ENCODE data around the gene CFB. TPM values are rescaled to one million over a fixed set of nuclear protein-coding genes. Genes with fewer than 3 reads are reported as not detected.
A peak's percentile ranks its signal among the peaks of the same experiment; 100 is the strongest.

CFB gene
- total RNA-seq, 4 donors from 2014 or later: 3.7 to 6.8 (median 5.1) TPM

- no peaks in the 10 kb centered on the region for H3K27me3 ChIP-seq
- peaks cover 21% of the 10 kb centered on the region for H3K4me1 ChIP-seq
- H3K27ac ChIP-seq: no peak overlapping the region
- H3K9me3 ChIP-seq: no peaks in the 10 kb centered on the region
- DNase-seq (ENCODE audit: low spot score in 2 of 2): no peak
- 86% methylated on average over 4 of the region's 4 CpGs for WGBS
- peaks cover 24% of the 10 kb centered on the region for H3K36me3 ChIP-seq
- H3K4me3 ChIP-seq: no peak overlapping the region
- TF ChIP-seq EP300 (IDR thresholded peaks at IDR 0.05): no peak
- no peak for TF ChIP-seq POLR2A (IDR thresholded peaks at IDR 0.05)
- TF ChIP-seq POLR2AphosphoS5 (IDR thresholded peaks at IDR 0.05): no peak
- no peak for TF ChIP-seq CTCF (IDR thresholded peaks at IDR 0.05)
These were observed 2.0 kb downstream of the CFB start for GRCh38 chr6:31947864-31948263.

DNA sequence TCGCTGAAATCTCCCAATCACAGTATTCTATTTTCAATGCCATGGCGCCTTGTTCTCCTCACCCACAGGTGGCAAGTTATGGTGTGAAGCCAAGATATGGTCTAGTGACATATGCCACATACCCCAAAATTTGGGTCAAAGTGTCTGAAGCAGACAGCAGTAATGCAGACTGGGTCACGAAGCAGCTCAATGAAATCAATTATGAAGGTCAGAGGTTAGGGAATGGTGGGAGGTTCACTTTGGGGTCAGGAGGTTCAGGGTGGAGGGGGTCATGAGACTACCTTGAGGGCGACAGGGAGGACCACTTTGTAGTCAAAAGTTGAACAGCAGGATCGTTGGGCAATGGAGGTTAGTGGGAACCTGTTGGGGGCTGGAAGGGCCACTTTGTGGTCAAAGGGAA lies 2.4 kb downstream of the CFB start:
- Histone ChIP-seq H3K4me3 (no peak overlapping the region), H3K9me3 (no peaks in the 10 kb centered on the region), H3K4me1 (peaks cover 21% of the 10 kb centered on the region), H3K27ac (no peak overlapping the region), H3K27me3 (no peaks in the 10 kb centered on the region), H3K36me3 (peaks cover 28% of the 10 kb centered on the region)
- WGBS: 75% methylated on average over 5 of the region's 5 CpGs
- DNase-seq (ENCODE audit: low spot score in 2 of 2): no peak
- TF ChIP-seq CTCF (IDR thresholded peaks at IDR 0.05) (no peak), POLR2A (IDR thresholded peaks at IDR 0.05) (no peak), EP300 (IDR thresholded peaks at IDR 0.05) (no peak), POLR2AphosphoS5 (IDR thresholded peaks at IDR 0.05) (no peak)

DNA sequence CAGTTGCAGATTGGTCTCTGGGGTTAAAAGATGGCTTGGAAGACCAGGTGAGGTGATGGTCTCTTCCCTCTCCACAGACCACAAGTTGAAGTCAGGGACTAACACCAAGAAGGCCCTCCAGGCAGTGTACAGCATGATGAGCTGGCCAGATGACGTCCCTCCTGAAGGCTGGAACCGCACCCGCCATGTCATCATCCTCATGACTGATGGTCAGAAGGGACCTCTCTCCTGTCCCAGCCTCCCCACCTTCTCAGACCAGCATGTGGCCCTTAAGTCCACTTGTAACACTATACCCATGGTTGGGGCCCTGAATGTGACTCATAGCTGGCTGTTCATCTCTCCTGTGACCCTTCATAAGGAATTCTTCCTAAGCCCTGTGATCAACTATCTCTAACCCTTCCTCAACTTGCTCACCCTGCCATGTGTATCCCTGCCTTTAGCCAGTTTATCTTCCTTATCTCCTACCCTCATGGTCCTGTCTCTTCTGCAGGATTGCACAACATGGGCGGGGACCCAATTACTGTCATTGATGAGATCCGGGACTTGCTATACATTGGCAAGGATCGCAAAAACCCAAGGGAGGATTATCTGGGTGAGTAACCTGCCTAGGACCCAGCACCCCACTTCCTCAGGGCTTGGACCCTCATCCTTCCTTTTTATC lies 3.0 kb downstream of the CFB start:
- no peaks in the 10 kb centered on the region for H3K9me3 ChIP-seq
- 69% methylated on average over 6 of the region's 6 CpGs for WGBS
- TF ChIP-seq EP300 (IDR thresholded peaks at IDR 0.05): no peak
- no peak for TF ChIP-seq POLR2A (IDR thresholded peaks at IDR 0.05)
- TF ChIP-seq CTCF (IDR thresholded peaks at IDR 0.05): no peak
- no peak for TF ChIP-seq POLR2AphosphoS5 (IDR thresholded peaks at IDR 0.05)

DNA sequence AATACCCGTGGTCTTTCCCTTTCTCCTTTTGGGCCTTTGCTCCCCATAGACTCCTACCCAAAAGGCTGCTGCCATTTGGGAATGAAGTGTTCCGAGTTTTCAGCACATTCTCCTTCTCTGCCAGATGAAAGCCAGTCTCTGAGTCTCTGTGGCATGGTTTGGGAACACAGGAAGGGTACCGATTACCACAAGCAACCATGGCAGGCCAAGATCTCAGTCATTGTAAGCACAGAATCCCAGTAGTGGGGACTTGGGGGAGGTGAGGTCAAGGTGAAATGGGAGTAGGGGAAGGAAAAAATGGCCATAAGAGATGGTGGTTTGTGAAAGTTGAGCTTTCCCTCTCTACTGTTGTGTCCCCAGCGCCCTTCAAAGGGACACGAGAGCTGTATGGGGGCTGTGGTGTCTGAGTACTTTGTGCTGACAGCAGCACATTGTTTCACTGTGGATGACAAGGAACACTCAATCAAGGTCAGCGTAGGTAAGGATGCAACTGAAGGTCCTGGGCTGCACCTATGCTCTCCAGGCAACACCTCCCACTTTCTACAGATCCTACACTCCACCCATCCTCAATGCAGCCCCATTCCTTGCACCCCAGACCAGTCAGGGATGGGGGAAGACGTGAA lies 4.1 kb downstream of the CFB start:
- no peak for DNase-seq (ENCODE audit: low spot score in 2 of 2)
- Histone ChIP-seq H3K27ac (no peak overlapping the region), H3K9me3 (no peaks in the 10 kb centered on the region), H3K4me1 (peaks cover 16% of the 10 kb centered on the region), H3K4me3 (no peak overlapping the region), H3K27me3 (no peaks in the 10 kb centered on the region), H3K36me3 (peaks cover 45% of the 10 kb centered on the region)
- WGBS: 89% methylated on average over 7 of the region's 7 CpGs
- TF ChIP-seq CTCF (IDR thresholded peaks at IDR 0.05) (no peak), POLR2A (IDR thresholded peaks at IDR 0.05) (no peak), EP300 (IDR thresholded peaks at IDR 0.05) (no peak), POLR2AphosphoS5 (IDR thresholded peaks at IDR 0.05) (no peak)

More for the DNA sequence above, 3.0 kb downstream of the CFB start:
- Histone ChIP-seq H3K4me1 (peaks cover 21% of the 10 kb centered on the region), H3K27ac (no peak overlapping the region), H3K27me3 (no peaks in the 10 kb centered on the region), H3K4me3 (no peak overlapping the region), H3K36me3 (peaks cover 34% of the 10 kb centered on the region)
- DNase-seq (ENCODE audit: low spot score in 2 of 2): no peak

- DNase-seq (ENCODE audit: low spot score in 2 of 2): no peak
- H3K9me3 ChIP-seq: no peaks in the 10 kb centered on the region
- 53% methylated on average over 5 of the region's 5 CpGs for whole genome bisulfite sequencing
- no peak overlapping the region for H3K4me3 ChIP-seq
- no peaks in the 10 kb centered on the region for H3K27me3 ChIP-seq
- H3K4me1 ChIP-seq: no peaks in the 10 kb centered on the region
- peaks cover 65% of the 10 kb centered on the region for H3K36me3 ChIP-seq
- H3K27ac ChIP-seq: no peak overlapping the region
- TF ChIP-seq POLR2AphosphoS5 (IDR thresholded peaks at IDR 0.05) (no peak), CTCF (IDR thresholded peaks at IDR 0.05) (peak; percentile 39 to 62)
These were observed 6.4 kb downstream of the CFB start for GRCh38 chr6:31952140-31952805.

Measured in suprapubic skin (tissue), 4 donors.